Measurements from ENCODE around the gene SCYL1.
A peak's percentile ranks its signal among the peaks of the same experiment; 100 is the strongest.

SCYL1 gene

DNA sequence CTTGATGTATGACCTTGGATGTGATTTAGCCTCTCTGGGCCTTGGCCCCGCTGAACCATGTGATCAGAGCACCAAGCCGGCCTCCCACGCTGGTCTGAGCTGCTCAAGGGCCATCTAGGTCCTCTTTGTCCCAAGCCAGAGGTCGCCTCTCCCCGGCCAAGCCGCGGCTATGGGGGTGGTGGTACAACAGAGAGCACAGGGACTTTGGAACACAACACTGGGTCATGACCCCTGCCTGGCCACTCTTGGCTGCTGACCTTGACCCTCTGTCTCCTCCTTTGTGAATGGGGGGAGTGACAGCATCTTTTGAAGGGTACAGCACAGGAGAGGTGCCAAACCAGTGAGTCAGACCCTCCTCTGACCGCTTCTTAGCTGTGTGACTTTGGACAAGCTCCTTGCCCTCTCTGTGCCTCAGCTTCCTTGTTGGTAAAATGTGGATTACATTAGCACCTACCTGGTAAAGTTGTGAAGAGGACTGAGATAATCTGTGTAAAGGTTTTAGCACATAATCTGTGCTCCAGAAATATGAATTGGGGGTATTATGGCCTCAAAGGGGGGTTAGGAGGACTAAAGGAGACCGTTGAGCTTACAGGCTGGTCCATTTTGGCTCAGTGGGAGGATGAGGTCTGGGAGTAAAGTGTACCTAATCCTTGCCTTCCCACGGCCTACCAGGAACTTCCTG, 4.7 kb downstream of the SCYL1 start:
- H3K27me3 ChIP-seq (ENCODE audit: control insufficient read depth, insufficient read depth, low read length): no peaks in the 10 kb centered on the region
- no peak overlapping the region for H3K27ac ChIP-seq (ENCODE audit: low read depth, low read length)
- H3K36me3 ChIP-seq (ENCODE audit: control insufficient read depth, insufficient read depth, low read length): peaks cover 61% of the 10 kb centered on the region
- H3K9me3 ChIP-seq (ENCODE audit: control insufficient read depth, insufficient read depth, low read depth, low read length): no peaks in the 10 kb centered on the region
- H3K4me1 ChIP-seq (ENCODE audit: control insufficient read depth, insufficient read depth, low read length): peaks cover 6% of the 10 kb centered on the region
- no peak overlapping the region for H3K4me3 ChIP-seq (ENCODE audit: low read depth, low read length)
- no peak overlapping the region for H3K9ac ChIP-seq (ENCODE audit: low read length)

DNA sequence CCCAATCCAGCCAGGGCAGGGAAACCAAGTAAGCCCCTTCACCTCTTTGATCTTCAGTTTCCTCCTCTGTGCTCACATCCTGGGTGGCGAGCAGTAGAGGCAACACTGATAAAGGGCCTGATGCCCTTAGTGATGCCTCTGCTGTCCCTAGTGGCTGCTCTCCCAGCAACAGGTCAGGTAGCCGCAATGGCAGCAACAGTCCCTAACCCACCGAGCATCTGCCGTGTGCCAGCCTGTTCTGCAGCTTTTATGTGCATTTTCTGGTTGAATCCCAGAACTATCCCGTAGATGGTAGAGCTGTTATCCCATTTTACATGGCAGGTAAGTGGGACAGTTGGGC, 5.2 kb downstream of the SCYL1 start:
- Histone ChIP-seq H3K9ac (ENCODE audit: low read length) (no peak overlapping the region), H3K27ac (ENCODE audit: low read depth, low read length) (no peak overlapping the region), H3K36me3 (ENCODE audit: control insufficient read depth, insufficient read depth, low read length) (peaks cover 66% of the 10 kb centered on the region), H3K9me3 (ENCODE audit: control insufficient read depth, insufficient read depth, low read depth, low read length) (no peaks in the 10 kb centered on the region), H3K4me1 (ENCODE audit: control insufficient read depth, insufficient read depth, low read length) (peaks cover 6% of the 10 kb centered on the region), H3K27me3 (ENCODE audit: control insufficient read depth, insufficient read depth, low read length) (no peaks in the 10 kb centered on the region), H3K4me3 (ENCODE audit: low read depth, low read length) (no peak overlapping the region)

- no peaks in the 10 kb centered on the region for H3K9me3 ChIP-seq (ENCODE audit: control insufficient read depth, insufficient read depth, low read depth, low read length)
- no peak overlapping the region for H3K9ac ChIP-seq (ENCODE audit: low read length)
- H3K27me3 ChIP-seq (ENCODE audit: control insufficient read depth, insufficient read depth, low read length): no peaks in the 10 kb centered on the region
- peaks cover 74% of the 10 kb centered on the region for H3K36me3 ChIP-seq (ENCODE audit: control insufficient read depth, insufficient read depth, low read length)
- no peaks in the 10 kb centered on the region for H3K4me1 ChIP-seq (ENCODE audit: control insufficient read depth, insufficient read depth, low read length)
- no peak overlapping the region for H3K27ac ChIP-seq (ENCODE audit: low read depth, low read length)
- H3K4me3 ChIP-seq (ENCODE audit: low read depth, low read length): no peak overlapping the region
Measured at GRCh38 chr11:65532388-65533064, 7.6 kb downstream of the SCYL1 start.

DNA sequence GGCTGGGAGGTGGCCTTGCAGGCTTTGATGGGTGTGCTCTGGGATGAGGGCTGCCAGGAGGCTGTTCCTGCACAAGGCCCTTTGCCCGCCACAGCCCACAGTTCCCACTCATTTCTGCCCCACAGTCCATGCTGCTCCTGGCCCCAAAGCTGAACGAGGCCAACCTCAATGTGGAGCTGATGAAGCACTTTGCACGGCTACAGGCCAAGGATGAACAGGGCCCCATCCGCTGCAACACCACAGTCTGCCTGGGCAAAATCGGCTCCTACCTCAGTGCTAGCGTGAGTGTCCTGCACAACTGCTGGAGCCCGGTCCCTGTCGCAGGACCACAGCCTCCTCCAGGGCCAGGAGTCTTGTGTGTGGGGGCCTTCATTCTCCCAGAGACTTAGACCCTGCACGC, 10.2 kb downstream of the SCYL1 start:
- Histone ChIP-seq H3K9me3 (ENCODE audit: control insufficient read depth, insufficient read depth, low read depth, low read length) (no peaks in the 10 kb centered on the region), H3K4me3 (ENCODE audit: low read depth, low read length) (no peak overlapping the region), H3K27ac (ENCODE audit: low read depth, low read length) (no peak overlapping the region), H3K9ac (ENCODE audit: low read length) (no peak overlapping the region), H3K4me1 (ENCODE audit: control insufficient read depth, insufficient read depth, low read length) (no peaks in the 10 kb centered on the region; the same call in 1 of the 2 replicates), H3K27me3 (ENCODE audit: control insufficient read depth, insufficient read depth, low read length) (peaks cover 26% of the 10 kb centered on the region), H3K36me3 (ENCODE audit: control insufficient read depth, insufficient read depth, low read length) (peaks cover 61% of the 10 kb centered on the region)

DNA sequence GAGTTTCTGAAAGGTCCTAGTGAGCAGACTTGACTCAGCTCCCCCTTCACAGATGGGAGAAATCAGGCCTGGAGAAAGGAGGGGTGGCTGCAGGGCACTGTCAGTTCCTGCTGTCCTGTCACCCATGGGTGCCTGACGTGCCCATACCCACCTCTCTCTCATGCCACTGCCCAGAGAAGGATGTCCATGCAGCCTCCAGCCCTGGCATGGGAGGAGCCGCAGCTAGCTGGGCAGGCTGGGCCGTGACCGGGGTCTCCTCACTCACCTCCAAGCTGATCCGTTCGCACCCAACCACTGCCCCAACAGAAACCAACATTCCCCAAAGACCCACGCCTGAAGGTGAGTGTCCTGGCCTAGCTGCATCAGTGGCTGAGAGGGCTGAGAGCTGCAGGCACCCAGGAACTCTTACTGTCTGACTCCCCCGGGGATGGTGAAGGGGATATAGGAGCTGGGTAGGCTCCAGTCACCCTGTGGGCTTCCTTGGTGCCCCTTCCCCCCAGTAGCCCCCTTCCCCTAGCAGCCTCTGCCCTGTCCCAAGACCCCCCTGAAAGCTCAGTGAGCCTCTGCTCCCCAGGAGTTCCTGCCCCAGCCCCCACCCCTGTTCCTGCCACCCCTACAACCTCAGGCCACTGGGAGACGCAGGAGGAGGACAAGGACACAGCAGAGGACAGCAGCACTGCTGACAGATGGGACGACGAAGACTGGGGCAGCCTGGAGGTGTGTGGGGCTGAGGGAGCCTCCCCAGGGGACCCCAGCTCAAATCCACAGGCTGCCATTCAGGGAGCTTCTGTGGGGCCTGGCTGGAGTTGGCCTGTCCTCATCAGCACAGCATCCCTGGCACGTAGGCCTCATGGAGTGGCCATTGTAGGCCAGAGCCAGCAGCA, 11.8 kb downstream of the SCYL1 start:
- H3K36me3 ChIP-seq (ENCODE audit: control insufficient read depth, insufficient read depth, low read length): peaks cover 46% of the 10 kb centered on the region
- peaks cover 3% of the 10 kb centered on the region; the same call in 1 of the 2 replicates for H3K4me1 ChIP-seq (ENCODE audit: control insufficient read depth, insufficient read depth, low read length)
- no peaks in the 10 kb centered on the region for H3K9me3 ChIP-seq (ENCODE audit: control insufficient read depth, insufficient read depth, low read depth, low read length)
- H3K27ac ChIP-seq (ENCODE audit: low read depth, low read length): no peak overlapping the region
- peaks cover 32% of the 10 kb centered on the region for H3K27me3 ChIP-seq (ENCODE audit: control insufficient read depth, insufficient read depth, low read length)
- no peak overlapping the region for H3K4me3 ChIP-seq (ENCODE audit: low read depth, low read length)
- no peak overlapping the region for H3K9ac ChIP-seq (ENCODE audit: low read length)

GRCh38 chr11:65537296-65537597, 12.4 kb downstream of the SCYL1 start:
- Histone ChIP-seq H3K27ac (ENCODE audit: low read depth, low read length) (no peak overlapping the region), H3K4me1 (ENCODE audit: control insufficient read depth, insufficient read depth, low read length) (peaks cover 3% of the 10 kb centered on the region; the same call in 1 of the 2 replicates), H3K9me3 (ENCODE audit: control insufficient read depth, insufficient read depth, low read depth, low read length) (no peaks in the 10 kb centered on the region), H3K36me3 (ENCODE audit: control insufficient read depth, insufficient read depth, low read length) (peaks cover 42% of the 10 kb centered on the region), H3K4me3 (ENCODE audit: low read depth, low read length) (no peak overlapping the region), H3K27me3 (ENCODE audit: control insufficient read depth, insufficient read depth, low read length) (peaks cover 35% of the 10 kb centered on the region), H3K9ac (ENCODE audit: low read length) (no peak overlapping the region)

- H3K27me3 ChIP-seq (ENCODE audit: control insufficient read depth, insufficient read depth, low read length): peaks cover 35% of the 10 kb centered on the region
- peaks cover 3% of the 10 kb centered on the region; the same call in 1 of the 2 replicates for H3K4me1 ChIP-seq (ENCODE audit: control insufficient read depth, insufficient read depth, low read length)
- H3K9ac ChIP-seq (ENCODE audit: low read length): no peak overlapping the region
- H3K4me3 ChIP-seq (ENCODE audit: low read depth, low read length): no peak overlapping the region
- H3K36me3 ChIP-seq (ENCODE audit: control insufficient read depth, insufficient read depth, low read length): peaks cover 37% of the 10 kb centered on the region
- H3K27ac ChIP-seq (ENCODE audit: low read depth, low read length): no peak overlapping the region
- no peaks in the 10 kb centered on the region for H3K9me3 ChIP-seq (ENCODE audit: control insufficient read depth, insufficient read depth, low read depth, low read length)
Measured at GRCh38 chr11:65537620-65538231, 12.8 kb downstream of the SCYL1 start.

- Histone ChIP-seq H3K9ac (ENCODE audit: low read length) (no peak overlapping the region), H3K4me3 (ENCODE audit: low read depth, low read length) (peak overlapping the region; percentile 80; the same call in 1 of the 2 replicates)
Measured at GRCh38 chr11:65538232-65538914, 13.5 kb downstream of the SCYL1 start.

GRCh38 chr11:65538915-65539743, 14.2 kb downstream of the SCYL1 start:
- H3K9me3 ChIP-seq (ENCODE audit: control insufficient read depth, insufficient read depth, low read depth, low read length): no peaks in the 10 kb centered on the region
- H3K27me3 ChIP-seq (ENCODE audit: control insufficient read depth, insufficient read depth, low read length): peaks cover 40% of the 10 kb centered on the region
- H3K27ac ChIP-seq (ENCODE audit: low read depth, low read length): no peak overlapping the region
- H3K9ac ChIP-seq (ENCODE audit: low read length): peak overlapping the region; percentile 34
- H3K4me3 ChIP-seq (ENCODE audit: low read depth, low read length): peak overlapping the region; percentile 80
- H3K4me1 ChIP-seq (ENCODE audit: control insufficient read depth, insufficient read depth, low read length): peaks cover 3% of the 10 kb centered on the region; the same call in 1 of the 2 replicates
- H3K36me3 ChIP-seq (ENCODE audit: control insufficient read depth, insufficient read depth, low read length): peaks cover 29% of the 10 kb centered on the region

More at GRCh38 chr11:65538232-65538914, 13.5 kb downstream of the SCYL1 start:
- H3K9me3 ChIP-seq (ENCODE audit: control insufficient read depth, insufficient read depth, low read depth, low read length): no peaks in the 10 kb centered on the region
- H3K4me1 ChIP-seq (ENCODE audit: control insufficient read depth, insufficient read depth, low read length): peaks cover 3% of the 10 kb centered on the region; the same call in 1 of the 2 replicates
- no peak overlapping the region for H3K27ac ChIP-seq (ENCODE audit: low read depth, low read length)
- peaks cover 35% of the 10 kb centered on the region for H3K27me3 ChIP-seq (ENCODE audit: control insufficient read depth, insufficient read depth, low read length)
- H3K36me3 ChIP-seq (ENCODE audit: control insufficient read depth, insufficient read depth, low read length): peaks cover 31% of the 10 kb centered on the region
